HG03045 (cell line): ENCODE results near the gene PDZD7.

ENCODE experiments used
- ATAC-seq: cut with Tn5 transposase; IDR thresholded peaks from one replicate; pipeline ENCODE4 v1.9.1; 2021; ENCODE audit warnings: mild to moderate bottlenecking, moderate library complexity; ENCODE audit not compliant: unreplicated experiment

PDZD7 gene

DNA sequence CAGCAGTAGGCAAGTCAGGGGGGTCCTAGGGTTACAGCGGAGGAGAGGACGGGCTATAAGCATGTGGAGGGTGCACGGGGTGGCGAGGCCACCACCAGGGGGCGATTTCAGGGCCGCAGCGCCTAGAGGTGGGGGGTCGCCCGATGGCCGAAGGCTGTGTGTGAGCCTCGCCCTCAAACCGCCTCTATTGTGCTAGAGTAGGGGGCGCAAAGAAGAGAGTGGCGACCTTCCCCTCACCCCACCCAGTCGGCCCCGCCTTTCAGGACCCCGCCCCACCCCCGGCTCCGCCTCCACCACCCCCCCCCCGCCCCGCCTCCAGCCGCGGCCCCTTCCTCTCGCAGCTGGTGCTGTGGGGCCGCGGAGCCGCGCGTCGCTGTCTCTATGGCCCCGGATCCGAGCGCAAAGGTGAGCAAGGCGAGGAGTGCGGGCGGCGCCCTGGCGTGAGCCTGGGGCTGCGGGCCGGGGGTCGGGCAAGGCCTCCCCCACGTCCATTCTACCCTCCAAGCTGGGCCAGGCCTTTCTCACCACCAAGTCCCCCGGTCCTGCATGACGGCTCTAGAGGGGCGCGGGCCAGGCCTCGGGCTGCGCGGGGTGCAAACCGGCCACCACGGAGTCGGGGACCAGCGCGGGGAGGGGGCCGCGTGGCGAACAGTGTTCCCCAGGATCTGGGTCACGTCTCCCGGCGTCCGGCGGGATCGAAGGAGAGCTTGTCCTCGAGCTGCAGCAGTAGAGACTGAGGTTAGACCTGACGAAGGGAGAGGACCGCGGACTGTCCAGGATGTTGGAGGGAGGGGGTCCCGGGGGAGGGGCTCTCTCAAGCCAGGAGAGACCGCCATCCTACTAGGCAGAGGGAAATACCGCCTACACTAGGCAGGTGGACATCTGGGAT is 61.5 kb downstream of the PDZD7 start, which contains the start of gene SEMA4G:
Gene SEMA4G, plus strand, starts transcription at position 318 of the 889 bp plus-strand sequence. CDS start 3,409 bp downstream, outside the sequence.
- ATAC-seq: no peak

DNA sequence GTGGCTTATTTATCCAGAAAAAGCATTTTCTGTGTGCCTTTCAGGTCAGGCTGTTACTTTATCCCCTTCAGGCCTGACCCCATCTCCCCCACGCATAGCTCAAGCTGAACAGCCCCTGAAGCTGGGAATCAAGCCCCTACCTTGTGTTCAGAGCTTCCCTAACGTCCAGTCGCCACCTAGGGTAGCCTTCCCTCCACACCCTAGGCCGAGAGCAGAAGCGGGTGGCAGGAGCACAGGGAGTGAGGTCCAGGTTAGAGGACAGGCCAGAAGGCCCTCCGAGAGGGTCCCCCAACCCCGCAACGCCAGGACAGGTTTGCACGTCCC is 62.1 kb downstream of the PDZD7 start:
- no peak for ATAC-seq

DNA sequence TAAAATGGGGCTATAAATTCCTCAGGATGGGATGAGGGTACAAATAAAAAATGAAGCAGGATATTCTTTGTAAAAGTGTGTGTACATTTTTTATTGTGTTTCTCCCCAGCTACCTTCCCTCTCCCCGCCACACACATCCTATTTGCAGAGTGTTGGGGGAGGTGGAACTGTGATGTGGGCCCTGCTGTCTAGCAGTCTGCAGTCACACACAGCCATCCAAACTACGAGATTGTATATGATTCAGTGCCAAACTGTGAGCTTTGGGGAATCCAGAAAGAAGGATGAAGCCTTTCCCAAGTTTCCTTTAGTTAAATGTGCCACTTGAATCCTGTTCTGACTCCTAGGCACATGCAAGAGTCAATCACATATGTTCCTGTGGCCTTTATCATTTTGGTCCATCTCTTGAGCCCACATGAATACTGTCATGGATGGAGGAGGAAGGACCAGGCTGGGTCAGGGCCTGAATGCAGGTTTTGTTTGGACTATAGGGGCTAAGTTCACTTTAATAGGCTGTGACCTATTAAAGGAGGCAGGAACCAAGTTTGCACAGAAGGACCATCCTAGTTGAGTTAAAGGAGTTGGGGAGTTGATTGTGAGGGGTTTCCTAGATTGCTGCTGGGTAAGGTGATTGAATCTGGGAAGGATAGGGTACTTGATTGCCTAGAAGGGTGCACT is 62.7 kb downstream of the PDZD7 start:
- ATAC-seq: no peak

DNA sequence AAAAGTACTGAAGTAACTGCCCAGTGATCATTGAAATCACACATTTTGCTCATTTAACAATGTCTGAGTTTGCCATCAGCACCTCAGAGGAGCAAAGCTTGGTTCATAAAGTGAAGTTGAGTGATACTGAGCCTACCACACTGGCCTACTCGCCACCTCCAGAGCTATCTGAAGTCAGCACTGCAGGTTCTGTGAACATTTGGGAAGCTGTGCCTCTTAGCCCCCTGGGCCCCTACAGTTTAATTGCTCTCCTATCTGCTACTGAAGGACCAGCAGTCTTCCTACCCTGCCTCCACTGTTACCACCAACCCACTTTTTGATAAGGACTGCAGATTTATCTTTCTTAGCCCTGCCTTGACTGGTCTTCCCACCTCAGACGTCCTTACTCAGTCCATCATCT is 63.6 kb downstream of the PDZD7 start:
- no peak for ATAC-seq

DNA sequence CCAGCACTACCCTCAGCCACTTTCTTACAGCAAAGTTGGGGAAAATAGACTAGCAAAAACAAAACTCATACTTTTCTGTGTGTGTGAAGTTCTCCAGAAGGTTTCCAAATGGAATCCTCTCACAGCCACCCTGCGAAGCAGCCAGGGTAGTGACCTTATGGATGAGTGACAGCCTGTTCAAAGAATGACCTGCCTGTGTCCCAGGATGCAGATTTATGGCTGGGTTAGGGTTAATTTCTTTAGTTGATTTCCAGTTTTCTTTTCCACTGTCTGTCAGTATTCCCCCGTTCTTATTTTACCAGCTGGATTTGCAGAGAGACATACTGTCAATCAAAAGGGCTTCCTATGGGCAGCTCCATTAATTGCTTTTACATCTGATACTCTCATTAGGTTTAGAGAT is 64.0 kb downstream of the PDZD7 start:
- no peak for ATAC-seq

DNA sequence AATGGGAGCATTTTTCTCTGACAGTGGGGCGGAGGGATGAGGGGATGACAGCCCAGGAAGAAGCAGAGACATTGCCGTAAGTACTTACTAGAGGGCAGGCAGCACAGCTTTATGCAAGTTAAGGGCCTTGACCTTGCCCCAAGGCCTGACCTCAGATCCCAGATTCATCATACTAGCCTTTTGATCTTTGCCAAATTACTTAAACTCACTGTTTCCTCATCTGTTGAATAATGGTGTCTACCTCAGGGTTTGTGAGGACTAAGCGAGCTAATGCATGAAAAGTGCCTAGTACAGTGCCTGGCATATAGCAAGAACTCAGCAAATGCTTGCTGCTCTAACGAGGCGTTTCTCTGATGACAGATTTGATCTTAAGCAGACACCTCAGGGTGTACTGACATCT is 65.1 kb downstream of the PDZD7 start:
- ATAC-seq: no peak

DNA sequence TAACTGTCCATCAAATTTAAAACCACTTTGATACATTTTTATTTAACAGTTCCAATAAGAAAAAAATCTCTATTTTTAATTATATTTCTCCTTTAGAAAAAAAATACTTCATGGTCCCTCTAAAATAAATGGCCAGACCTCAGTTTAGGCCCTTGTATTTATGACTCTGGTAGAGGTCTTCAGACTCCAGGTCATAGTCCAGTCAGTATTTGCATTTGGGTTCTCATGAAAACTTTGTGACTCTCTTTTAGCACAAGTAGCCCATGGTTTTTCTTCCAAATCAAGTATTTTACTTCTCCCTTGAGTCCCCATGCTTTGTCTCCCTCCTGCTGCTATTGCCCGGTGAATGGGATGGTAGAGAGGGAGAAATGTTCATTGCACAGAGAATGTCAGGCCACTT is 67.1 kb downstream of the PDZD7 start:
- ATAC-seq: no peak

DNA sequence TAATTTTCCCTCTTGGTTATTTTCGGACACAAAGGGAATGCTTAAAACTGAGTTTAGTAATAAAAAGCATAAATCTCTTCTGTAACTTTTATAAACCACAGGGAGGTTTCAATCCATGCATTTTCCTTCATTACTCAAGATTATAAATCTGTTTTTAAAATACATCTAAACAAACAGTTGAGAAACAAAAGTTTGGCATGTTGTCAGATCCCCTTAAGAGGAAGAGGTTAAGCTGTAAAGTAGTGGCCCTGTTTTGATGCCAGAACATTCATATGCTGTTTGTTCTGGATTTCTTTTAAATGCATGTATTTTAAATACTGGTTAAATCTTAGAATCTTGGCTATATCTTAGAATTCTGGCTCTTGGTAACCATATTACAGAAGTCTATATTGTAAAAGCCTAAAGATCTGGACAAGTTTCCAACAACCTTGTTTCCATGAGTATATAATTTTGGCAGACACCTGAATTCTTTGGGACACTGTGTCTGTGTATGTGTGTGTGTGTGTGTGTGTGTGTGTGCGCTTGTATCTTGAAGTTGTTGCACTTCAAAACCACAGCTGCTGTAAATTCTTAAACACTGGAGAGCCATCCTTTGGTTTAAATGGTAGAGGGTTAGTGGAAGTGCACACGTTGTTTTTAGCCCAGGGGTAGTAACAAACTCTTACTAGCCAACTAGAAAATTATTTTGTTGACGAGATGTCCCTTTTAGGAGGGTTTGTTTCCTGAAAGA is 68.4 kb downstream of the PDZD7 start:
- ATAC-seq: no peak

DNA sequence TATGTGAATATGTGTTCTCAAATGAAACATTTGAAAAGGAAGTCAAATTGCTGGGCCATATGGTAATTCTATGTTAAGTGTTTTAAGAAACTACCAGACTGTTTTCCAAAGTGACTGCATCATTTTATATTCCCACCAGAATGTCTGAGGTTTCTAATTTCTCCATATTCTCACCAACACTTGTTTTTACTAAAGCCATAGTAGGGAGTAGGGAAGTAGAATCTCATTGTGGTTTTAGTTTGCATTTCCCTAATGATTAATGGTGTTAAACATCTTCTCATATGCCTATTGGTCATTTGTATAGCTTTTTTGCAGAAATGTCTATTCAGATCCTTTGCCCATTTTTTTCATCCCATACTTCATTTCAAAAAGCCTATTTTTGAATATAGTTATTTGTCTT is 70.7 kb downstream of the PDZD7 start:
- no peak for ATAC-seq
